Omental fat pad (tissue), 4 donors: ENCODE measurements around the gene VPS39. TPM values are rescaled to one million over a fixed set of nuclear protein-coding genes. Genes with fewer than 3 reads are reported as not detected.

Source experiments
- ATAC-seq: fragments of 150-250 bp; one replicate; pipeline ENCODE4 v1.9.1; 2016; ENCODE audit warnings: mild to moderate bottlenecking, moderate library complexity; ENCODE audit not compliant: low FRiP score
- DNase-seq: peaks from one replicate; pipeline ENCODE4 v3.0.0-alpha.2; 2019; ENCODE audit warnings: low spot score
- total RNA-seq, 4 donors: library from RNA; depleted of rRNA; stranded (reverse); fragments of >200 nt; gene quantifications; one replicate each; pipeline ENCODE4 v1.1.0, GENCODE V29; 2016
- TF ChIP-seq, protein P1 (sequence below), 3 donors: fragments of 450-650 bp; IDR thresholded peaks; one replicate each; pipeline ENCODE4 v1.5.1; 2016 to 2017; ENCODE audit warnings: antibody characterized with exemption in 3 of 3, mild to moderate bottlenecking in 3 of 3, moderate library complexity in 2 of 3

Gene VPS39
- total RNA-seq, 4 donors from 2014 or later = 61.0 to 134 (median 73.8) TPM

- ATAC-seq (no peak), DNase-seq (no peak)
- TF ChIP-seq, protein P1, sequence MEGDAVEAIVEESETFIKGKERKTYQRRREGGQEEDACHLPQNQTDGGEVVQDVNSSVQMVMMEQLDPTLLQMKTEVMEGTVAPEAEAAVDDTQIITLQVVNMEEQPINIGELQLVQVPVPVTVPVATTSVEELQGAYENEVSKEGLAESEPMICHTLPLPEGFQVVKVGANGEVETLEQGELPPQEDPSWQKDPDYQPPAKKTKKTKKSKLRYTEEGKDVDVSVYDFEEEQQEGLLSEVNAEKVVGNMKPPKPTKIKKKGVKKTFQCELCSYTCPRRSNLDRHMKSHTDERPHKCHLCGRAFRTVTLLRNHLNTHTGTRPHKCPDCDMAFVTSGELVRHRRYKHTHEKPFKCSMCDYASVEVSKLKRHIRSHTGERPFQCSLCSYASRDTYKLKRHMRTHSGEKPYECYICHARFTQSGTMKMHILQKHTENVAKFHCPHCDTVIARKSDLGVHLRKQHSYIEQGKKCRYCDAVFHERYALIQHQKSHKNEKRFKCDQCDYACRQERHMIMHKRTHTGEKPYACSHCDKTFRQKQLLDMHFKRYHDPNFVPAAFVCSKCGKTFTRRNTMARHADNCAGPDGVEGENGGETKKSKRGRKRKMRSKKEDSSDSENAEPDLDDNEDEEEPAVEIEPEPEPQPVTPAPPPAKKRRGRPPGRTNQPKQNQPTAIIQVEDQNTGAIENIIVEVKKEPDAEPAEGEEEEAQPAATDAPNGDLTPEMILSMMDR (IDR thresholded peaks at IDR 0.05) = no peak
Measured at GRCh38 chr15:42156243-42156922, 51.7 kb downstream of the VPS39 start, which contains the start of gene PLA2G4F. Gene PLA2G4F (minus strand): TSS chr15:42156636. CDS start chr15:42156549, 87 bp downstream.

DNA sequence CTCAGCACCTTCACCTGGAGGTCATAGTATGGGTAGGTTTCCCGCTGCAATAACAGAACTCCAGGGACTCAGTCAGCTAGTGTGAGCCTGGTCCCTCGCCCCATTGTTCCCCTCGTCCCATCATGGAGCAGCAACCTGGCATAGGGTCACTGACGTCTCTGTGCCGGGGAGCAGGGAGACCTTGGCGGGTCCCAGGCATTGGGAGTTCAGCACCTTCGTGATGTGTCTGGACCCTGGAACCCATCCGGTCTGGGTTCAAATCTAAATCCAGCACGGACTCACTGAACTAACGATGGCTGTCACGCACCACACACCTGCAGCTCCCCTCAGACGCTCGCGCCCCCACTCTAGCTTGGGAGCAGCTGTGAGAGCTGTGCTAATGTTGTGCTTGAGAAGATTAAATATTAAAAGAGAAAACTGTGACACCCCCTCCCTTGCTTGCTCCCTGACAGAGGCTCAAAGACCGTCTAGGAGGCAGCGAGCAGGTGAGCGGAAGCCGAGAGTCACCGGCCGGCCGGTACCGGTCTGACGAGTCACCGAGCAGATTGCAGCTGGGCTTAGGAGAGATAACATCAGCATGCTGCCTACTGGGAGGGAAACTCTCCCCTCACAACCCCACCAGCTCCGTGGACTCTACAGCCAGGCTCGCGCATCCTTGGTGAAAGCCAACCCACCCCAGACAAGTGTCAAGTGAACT, 52.4 kb downstream of the VPS39 start:
- ATAC-seq (no peak), DNase-seq (no peak)

GRCh38 chr15:42154956-42155355, 53.1 kb downstream of the VPS39 start:
- TF ChIP-seq, protein P1 (IDR thresholded peaks at IDR 0.05) = no peak
- DNase-seq (no peak), ATAC-seq (no peak)

More for the DNA sequence above, 52.4 kb downstream of the VPS39 start:
- TF ChIP-seq, protein P1 (IDR thresholded peaks at IDR 0.05) = no peak

DNA sequence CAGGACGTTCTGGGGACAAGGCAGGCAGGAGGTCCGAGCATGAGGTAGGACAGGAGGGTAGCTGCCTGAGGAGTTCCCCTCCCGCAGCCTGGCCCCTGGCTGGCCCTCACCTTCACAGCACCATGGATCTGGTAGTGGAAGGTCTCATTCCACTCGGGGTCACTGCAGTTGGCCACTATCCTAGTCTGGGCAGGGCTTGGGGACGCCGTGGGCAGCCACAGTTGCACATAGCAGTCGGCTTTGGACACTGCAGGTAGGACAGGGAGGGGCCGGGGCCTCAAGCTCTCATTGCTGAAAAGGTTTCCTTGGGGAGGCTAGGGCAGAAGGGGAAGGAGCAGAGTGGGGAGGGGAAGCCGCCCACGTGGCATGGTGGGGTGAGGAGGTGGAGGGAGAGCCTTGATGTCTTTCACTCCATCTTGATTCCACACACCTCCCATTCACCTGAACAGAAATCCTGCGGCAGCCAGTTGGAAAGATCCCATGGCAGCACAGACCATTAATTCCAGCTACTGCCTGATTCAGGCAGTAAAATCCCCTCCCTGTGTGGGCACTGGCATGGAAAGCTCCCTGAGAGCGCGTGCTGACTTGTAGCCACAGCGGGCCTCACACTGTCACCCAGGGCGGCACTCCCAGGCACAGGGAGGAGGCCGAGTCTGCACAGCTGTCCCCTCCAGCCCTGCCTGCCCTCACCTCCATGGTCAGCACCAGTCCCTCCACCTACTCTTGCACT, 53.7 kb downstream of the VPS39 start:
- TF ChIP-seq, protein P1 (IDR thresholded peaks at IDR 0.05) = no peak
- ATAC-seq (no peak), DNase-seq (no peak)

GRCh38 chr15:42153874-42154211, 54.3 kb downstream of the VPS39 start:
- TF ChIP-seq, protein P1 (IDR thresholded peaks at IDR 0.05) = no peak
- ATAC-seq (no peak), DNase-seq (no peak)

GRCh38 chr15:42152921-42153698, 55.0 kb downstream of the VPS39 start:
- ATAC-seq = no peak
- no peak for DNase-seq
- TF ChIP-seq, protein P1 (IDR thresholded peaks at IDR 0.05) = no peak
